GM12801 (cell line): ENCODE results near the gene GPR87.

Experiments used
- CTCF ChIP-seq: IDR thresholded peaks from one replicate; pipeline ENCODE4 v1.5.1; 2011; ENCODE audit warnings: control low read depth; ENCODE audit not compliant: insufficient read length; ENCODE audit errors: extremely low read depth

GPR87 gene

GRCh38 chr3:151328298-151328995 lies 11.8 kb upstream of the GPR87 start:
- no peak for TF ChIP-seq CTCF

- no peak for TF ChIP-seq CTCF
These were observed 11.1 kb upstream of the GPR87 start for GRCh38 chr3:151327571-151328198.

- no peak for TF ChIP-seq CTCF
These were observed 5.9 kb upstream of the GPR87 start for GRCh38 chr3:151322511-151322910.

- no peak for TF ChIP-seq CTCF
These were observed 4.9 kb upstream of the GPR87 start for GRCh38 chr3:151321526-151321925.

- TF ChIP-seq CTCF: no peak
These were observed 3.5 kb upstream of the GPR87 start for GRCh38 chr3:151320131-151320530.

GRCh38 chr3:151319628-151320027 lies 3.0 kb upstream of the GPR87 start:
- no peak for TF ChIP-seq CTCF

- TF ChIP-seq CTCF: no peak
These were observed 2.4 kb upstream of the GPR87 start for GRCh38 chr3:151318991-151319390.
